Endothelial cell of umbilical vein (primary cell): ENCODE measurements around the gene OTUB1. TPM values are rescaled to one million over a fixed set of nuclear protein-coding genes. Genes with fewer than 3 reads are reported as not detected.

ENCODE experiments used
- BruUV-seq: library from RNA; stranded (reverse); fragments of 400-500 nt; replicated peaks from 2 replicates; lab custom pipeline; 2021; lab: Mats Ljungman, UMichigan
- CTCF ChIA-PET: fragments of 300-600, 350-600 bp; sonication (Branson Sonifier 250); formaldehyde crosslinking; loops from one replicate; lab custom pipeline; 2021; ENCODE audit warnings: antibody characterized with exemption, inconsistent platforms; lab: Charles Lee
- POLR2A ChIA-PET: fragments of 300-600, 350-600 bp; sonication (Branson Sonifier 250); formaldehyde crosslinking; loops from one replicate; lab custom pipeline; 2021; ENCODE audit warnings: antibody characterized with exemption, inconsistent platforms; lab: Charles Lee
- DNase-seq: peaks from one replicate; pipeline ENCODE4 v3.0.0-alpha.2; 2011; ENCODE audit warnings: low read depth, low spot score
- FAIRE-seq: peaks from 2 replicates; lab custom pipeline; 2011; peaks lifted over from hg19 to GRCh38; lab: Jason Lieb, UNC
- H2AFZ ChIP-seq: 2 replicates; pipeline ENCODE4 v1.6.0; 2012; ENCODE audit warnings: low read depth, low read length, control low read depth, inconsistent platforms
- H3K27ac ChIP-seq: 2 replicates; pipeline ENCODE4 v1.5.1; 2011; ENCODE audit warnings: low read depth, mild to moderate bottlenecking, control low read depth, low read length, moderate library complexity; ENCODE audit not compliant: insufficient read depth
- H3K27me3 ChIP-seq, 2 experiments: 2 replicates each; pipeline versions ENCODE4 v1.6.0 to v1.6.1; 2011; ENCODE audit warnings: low read length in 2 of 2, mixed read lengths in 1 of 2; ENCODE audit not compliant: control insufficient read depth in 2 of 2, insufficient read depth in 2 of 2
- H3K36me3 ChIP-seq, 2 experiments: 2 replicates in 1 of 2; 3 replicates in 1 of 2; pipeline ENCODE4 v1.5.1; 2011; ENCODE audit warnings: low read length in 2 of 2, mild to moderate bottlenecking in 1 of 2, moderate library complexity in 1 of 2; ENCODE audit not compliant: control insufficient read depth in 2 of 2, insufficient read depth in 2 of 2; ENCODE audit errors: extremely low read depth in 1 of 2
- H3K4me1 ChIP-seq: 3 replicates; pipeline ENCODE4 v1.5.1; 2011; ENCODE audit warnings: mild to moderate bottlenecking, low read length; ENCODE audit not compliant: control insufficient read depth, insufficient read depth; ENCODE audit errors: extremely low read depth
- H3K4me2 ChIP-seq: 2 replicates; pipeline ENCODE4 v1.6.1; 2011; ENCODE audit warnings: low read length, control low read depth, mixed read lengths; ENCODE audit not compliant: insufficient read depth
- H3K4me3 ChIP-seq, 3 experiments: fragments of 200-600 bp in 1 of 3; sonication (generic), shearing (Covaris generic) in 1 of 3; replicated peaks in 1 of 3; 2 replicates each; pipeline ENCODE4 v1.5.1; 2011 to 2016; ENCODE audit warnings: control low read depth in 3 of 3, low read length in 3 of 3, mild to moderate bottlenecking in 2 of 3, inconsistent platforms in 1 of 3, low read depth in 1 of 3, moderate library complexity in 1 of 3; ENCODE audit not compliant: insufficient read depth in 1 of 3
- H3K79me2 ChIP-seq: 2 replicates; pipeline ENCODE4 v1.6.0; 2012; ENCODE audit warnings: low read length, inconsistent platforms; ENCODE audit not compliant: control insufficient read depth, insufficient read depth
- H3K9ac ChIP-seq: replicated peaks from 2 replicates; pipeline ENCODE3; 2011; ENCODE audit warnings: low read length, control low read depth; ENCODE audit not compliant: insufficient read depth; ENCODE audit errors: extremely low read depth
- H3K9me1 ChIP-seq: replicated peaks from 3 replicates; pipeline ENCODE4 v1.6.0; 2011; ENCODE audit warnings: mild to moderate bottlenecking, low read length; ENCODE audit not compliant: control insufficient read depth, insufficient read depth; ENCODE audit errors: extremely low read depth
- H3K9me3 ChIP-seq: replicated peaks from 2 replicates; pipeline ENCODE4 v1.5.1; 2012; ENCODE audit warnings: low read length, inconsistent platforms; ENCODE audit not compliant: control insufficient read depth, insufficient read depth
- H4K20me1 ChIP-seq: replicated peaks from 2 replicates; pipeline ENCODE3; 2011; ENCODE audit warnings: mild to moderate bottlenecking, low read length; ENCODE audit not compliant: control insufficient read depth, insufficient read depth; ENCODE audit errors: extremely low read depth
- CTCF ChIP-seq, 2 donors: IDR thresholded peaks; 1 replicate in 1 of 2; 2 replicates in 1 of 2; pipeline ENCODE4 v1.5.1; 2011; ENCODE audit warnings: low read length in 2 of 2, mild to moderate bottlenecking in 2 of 2, moderate library complexity in 2 of 2, control low read depth in 1 of 2, inconsistent platforms in 1 of 2, low read depth in 1 of 2; ENCODE audit not compliant: insufficient read depth in 1 of 2; ENCODE audit errors: extremely low read depth in 1 of 2
- FOS ChIP-seq: IDR thresholded peaks from 2 replicates; pipeline ENCODE4 v1.6.1; 2011; ENCODE audit warnings: mild to moderate bottlenecking, low read length, moderate library complexity, borderline replicate concordance; ENCODE audit not compliant: insufficient read depth
- GATA2 ChIP-seq: IDR thresholded peaks from 2 replicates; pipeline ENCODE4 v1.7.0; 2011; ENCODE audit warnings: low read depth, mild to moderate bottlenecking, moderate library complexity, mixed read lengths, low read length; ENCODE audit not compliant: insufficient read length, insufficient read depth
- MAX ChIP-seq: IDR thresholded peaks from 2 replicates; pipeline ENCODE4 v1.6.1; 2011; ENCODE audit not compliant: insufficient read depth, insufficient read length
- MYC ChIP-seq: IDR thresholded peaks from one replicate; pipeline ENCODE4 v1.6.1; 2011; ENCODE audit warnings: mild to moderate bottlenecking, low read depth, low read length
- POLR2AphosphoS5 ChIP-seq: IDR thresholded peaks from 2 replicates; pipeline ENCODE4 v1.6.1; 2012; ENCODE audit warnings: low read depth, mild to moderate bottlenecking, control low read depth, low read length, moderate library complexity; ENCODE audit not compliant: insufficient read depth
- dilution Hi-C: fragments of 300-500 bp; cut with MboI; formaldehyde crosslinking; loops from one replicate; pipeline ENCODE4 v1.15.0; 2019; ENCODE audit warnings: low sequenced_read_pairs; ENCODE audit not compliant: extremely low pct_ligation_motif_present
- intact Hi-C: fragments of 100-400 bp; cut with micrococcal nuclease; formaldehyde crosslinking; loops from one replicate; pipeline ENCODE4 v1.10.0; 2022
- polyA plus RNA-seq, 4 experiments: library from polyadenylated mRNA; depleted of rRNA in 3 of 4; stranded (reverse) in 3 of 4; unstranded in 1 of 4; fragments of >200 nt; gene quantifications; 2 replicates each; pipeline versions ENCODE4 v1.2.1 to v1.2.3, GENCODE V29; 2011 to 2012; ENCODE audit warnings: missing spikeins in 1 of 4
- total RNA-seq: library from RNA; stranded (reverse); gene quantifications from 2 replicates; pipeline ENCODE4 v1.2.3, GENCODE V29; 2021

Gene OTUB1
- total and polyA plus RNA-seq, 2 donors (not counting 3 experiments of a cell fraction or from before 2014, with no cell fraction given), result 81.9 to 256 TPM

GRCh38 chr11:64007160-64007628 lies 21.0 kb downstream of the OTUB1 start:
- TF ChIP-seq MYC, result no peak
- TF ChIP-seq MAX, result no peak
- TF ChIP-seq CTCF (IDR thresholded peaks at IDR 0.05; ENCODE audit: extremely low read depth in 1 of 2, insufficient read depth in 1 of 2, low read depth in 1 of 2, low read length in 2 of 2), result no peak
- no peak for TF ChIP-seq GATA2
- TF ChIP-seq FOS, result no peak
- TF ChIP-seq POLR2AphosphoS5, result no peak
- H3K79me2 ChIP-seq, result no peaks in the 10 kb centered on the region
- dilution Hi-C loops (no loop called here), intact Hi-C loops (no loop called here)
- no peaks in the 10 kb centered on the region for H3K9me1 ChIP-seq
- CTCF ChIA-PET, result interaction anchor here (0.6 to 1.5 kb wide), 14 partner anchors 7 to 183 kb away, joined by 3 to 10 read pairs (median 3); partner anchors contain the start of gene COX8A
- H3K27ac ChIP-seq, result no peak overlapping the region
- no peak overlapping the region for H3K9ac ChIP-seq
- H3K4me2 ChIP-seq, result peak overlapping the region; percentile 17
- no peak overlapping the region for H2AFZ ChIP-seq
- peaks cover 22% of the 10 kb centered on the region for H3K4me1 ChIP-seq
- no peaks in the 10 kb centered on the region for H4K20me1 ChIP-seq
- H3K36me3 ChIP-seq, result no peaks in the 10 kb centered on the region
- no peak for DNase-seq
- no peak for FAIRE-seq
- no peaks in the 10 kb centered on the region for H3K9me3 ChIP-seq
- no peak overlapping the region for H3K4me3 ChIP-seq
- POLR2A ChIA-PET, result no interaction called here
- no peaks in the 10 kb centered on the region for H3K27me3 ChIP-seq
- BruUV-seq, result no TSS peak
